Astrocyte of the spinal cord (primary cell): ENCODE results near the gene LRRC26.

Experiments used
- DNase-seq: peaks from one replicate; pipeline ENCODE4 v3.0.0; 2011; ENCODE audit warnings: low read depth, low spot score
- H3K4me3 ChIP-seq: 2 replicates; pipeline ENCODE4 v1.5.1; 2011; ENCODE audit warnings: low read depth, mild to moderate bottlenecking, low read length, moderate library complexity
- CTCF ChIP-seq: IDR thresholded peaks from 2 replicates; pipeline ENCODE4 v1.5.1; 2012; ENCODE audit warnings: low read depth, mild to moderate bottlenecking, low read length, inconsistent platforms
- in situ Hi-C: cut with HindIII; loops from 2 replicates; pipeline ENCODE4 v1.10.0; 2017; ENCODE audit warnings: low sequenced_read_pairs

LRRC26 gene

GRCh38 chr9:137189297-137190295 lies 19.7 kb upstream of the LRRC26 start:
- peak overlapping the region; percentile 87 for H3K4me3 ChIP-seq
- in situ Hi-C loops, result no loop called here
- DNase-seq, result no peak
- no peak for TF ChIP-seq CTCF

DNA sequence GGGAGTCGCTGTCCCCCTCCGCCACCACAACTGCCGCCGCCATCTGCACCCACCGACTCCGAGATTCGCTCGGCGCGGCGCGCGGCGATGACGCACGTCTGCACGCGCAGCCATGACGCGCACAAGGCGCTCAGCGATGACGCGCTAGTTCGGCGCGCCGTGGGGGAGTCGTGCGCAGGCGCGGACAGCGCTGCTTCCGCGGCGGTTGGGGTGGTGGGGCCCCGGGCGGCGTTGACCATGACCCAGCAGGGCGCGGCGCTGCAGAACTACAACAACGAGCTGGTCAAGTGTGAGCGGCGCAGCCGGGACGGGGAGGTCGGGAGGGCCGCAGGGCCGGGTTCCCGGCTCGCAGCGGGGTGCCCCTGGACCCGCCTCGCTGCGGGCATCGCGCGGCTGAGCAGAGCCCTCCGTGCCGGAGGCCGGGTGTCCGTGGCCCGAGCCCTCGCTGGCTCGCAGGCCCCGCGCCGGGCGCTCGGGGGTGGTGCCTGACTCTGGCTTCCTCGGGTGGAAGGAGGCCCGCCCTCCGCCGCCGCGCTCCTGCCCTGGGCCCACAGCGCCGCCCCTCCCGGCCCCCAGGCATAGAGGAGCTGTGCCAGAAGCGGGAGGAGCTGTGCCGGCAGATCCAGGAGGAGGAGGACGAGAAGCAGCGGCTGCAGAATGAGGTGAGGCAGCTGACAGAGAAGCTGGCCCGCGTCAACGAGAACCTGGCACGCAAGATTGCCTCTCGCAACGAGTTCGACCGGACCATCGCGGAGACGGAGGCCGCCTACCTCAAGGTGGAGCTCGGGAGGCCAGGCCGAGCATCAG lies 18.8 kb upstream of the LRRC26 start, which contains the start of the genes ANAPC2 and SSNA1:
Gene ANAPC2, minus strand, starts transcription at position 71 of the 807 bp plus-strand sequence. Its CDS starts 28 bp downstream, at position 43.
Gene SSNA1, plus strand, starts transcription at position 187 of the 807 bp plus-strand sequence. Its CDS starts 51 bp downstream, at position 238.
- peak within 1 kb of the TSS; percentile 87 for H3K4me3 ChIP-seq
- in situ Hi-C loops, result no loop called here
- TF ChIP-seq CTCF, result peak; percentile 58
- peak; percentile 94 for DNase-seq

DNA sequence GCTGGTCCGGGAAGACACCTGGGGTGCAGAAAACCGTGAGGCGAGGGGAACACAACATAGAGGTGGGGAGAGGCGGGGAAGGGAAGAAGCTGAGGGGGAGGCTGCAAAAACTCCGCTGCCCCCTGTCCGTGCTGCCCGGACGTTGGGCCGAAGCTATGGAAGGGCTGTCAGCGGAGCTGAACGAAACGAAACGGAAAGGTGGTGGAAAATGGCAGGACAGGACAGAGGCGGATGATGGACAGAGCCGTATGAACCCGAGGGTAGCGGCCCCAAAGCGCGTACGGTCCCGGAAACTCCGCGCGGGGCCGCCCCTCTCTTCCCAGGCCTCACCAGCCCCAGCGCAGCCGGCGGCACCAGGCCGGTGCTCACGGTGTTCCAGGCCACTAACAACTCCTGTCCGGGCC lies 18.2 kb upstream of the LRRC26 start:
- no peak for DNase-seq
- no peak for TF ChIP-seq CTCF
- in situ Hi-C loops, result no loop called here
- H3K4me3 ChIP-seq, result peak overlapping the region; percentile 87

GRCh38 chr9:137187386-137187785 lies 17.5 kb upstream of the LRRC26 start:
- DNase-seq, result no peak
- peak overlapping the region; percentile 87 for H3K4me3 ChIP-seq
- no peak for TF ChIP-seq CTCF
- in situ Hi-C loops, result no loop called here

DNA sequence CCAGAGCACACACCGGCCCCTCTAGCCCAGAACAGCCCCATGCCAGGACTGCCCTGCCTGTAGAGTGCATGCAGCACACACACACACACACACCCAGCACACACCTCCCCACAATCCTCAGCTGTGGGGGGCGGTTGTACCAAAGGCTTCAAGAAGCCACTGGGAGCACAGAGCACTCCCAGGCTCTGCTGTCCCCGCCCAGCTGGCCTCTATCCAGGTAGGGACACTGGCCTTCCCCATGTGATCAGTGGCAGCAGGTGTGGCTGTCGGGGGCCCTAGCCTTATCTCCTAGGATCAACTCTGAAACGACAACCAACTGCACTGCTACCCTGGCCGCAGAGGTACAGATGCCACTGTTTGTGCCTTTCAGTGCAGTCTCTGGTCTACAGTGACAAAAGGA lies 16.5 kb upstream of the LRRC26 start:
- in situ Hi-C loops, result no loop called here
- no peak for TF ChIP-seq CTCF
- no peak overlapping the region for H3K4me3 ChIP-seq
- DNase-seq, result no peak

DNA sequence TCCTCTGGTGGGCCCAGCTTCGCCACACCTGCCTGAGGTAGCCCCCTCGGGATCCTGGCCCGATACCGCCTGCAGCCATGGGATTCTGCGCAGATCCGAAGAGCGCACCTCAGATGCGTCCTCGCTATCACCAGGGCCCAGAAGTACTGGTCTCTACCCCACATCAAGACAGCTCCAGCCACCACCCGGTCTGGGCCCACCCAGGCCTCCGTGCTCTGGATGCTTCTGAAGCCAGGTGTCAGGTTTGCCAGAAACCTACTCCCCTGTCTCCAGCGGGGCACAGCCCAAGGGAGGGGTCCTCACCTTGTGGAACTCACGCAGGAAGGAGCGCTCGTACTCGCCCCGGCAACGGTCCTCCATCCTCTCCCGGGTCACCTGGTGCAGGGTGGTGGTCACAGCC lies 16.1 kb upstream of the LRRC26 start:
- no peak overlapping the region for H3K4me3 ChIP-seq
- TF ChIP-seq CTCF, result no peak
- in situ Hi-C loops, result no loop called here
- no peak for DNase-seq
